HCT116 (cell line): ENCODE data around the gene UBL5. TPM values are rescaled to one million over a fixed set of nuclear protein-coding genes. Genes with fewer than 3 reads are reported as not detected.

Experiments
- ATAC-seq: fragments of 200-7000 bp; cut with Tn5 transposase; 2 replicates; pipeline ENCODE4 v1.9.1; 2020; ENCODE audit warnings: mild to moderate bottlenecking, moderate library complexity
- BruUV-seq: library from RNA; stranded (reverse); fragments of 400-500 nt; replicated peaks from 2 replicates; lab custom pipeline; 2021; lab: Mats Ljungman, UMichigan
- CTCF ChIA-PET: fragments of 300-600 bp; sonication (Branson Sonifier 250); formaldehyde crosslinking; loops from one replicate; lab custom pipeline; 2021; ENCODE audit warnings: antibody characterized with exemption; lab: Charles Lee
- POLR2A ChIA-PET: fragments of 300-600, 350-600 bp; sonication (Branson Sonifier 250); formaldehyde crosslinking; loops from one replicate; lab custom pipeline; 2021; ENCODE audit warnings: antibody characterized with exemption; lab: Charles Lee
- RAD21 ChIA-PET, 2 experiments: fragments of 300-600 bp; sonication (Branson Sonifier 250); formaldehyde crosslinking; loops; one replicate each; lab custom pipeline; 2023; ENCODE audit warnings: low total read pairs in 2 of 2; ENCODE audit not compliant: uncharacterized antibody in 2 of 2, unreplicated experiment in 2 of 2, low non-redundant PET in 1 of 2; lab: Charles Lee
- DNase-seq: peaks from one replicate; pipeline ENCODE4 v3.0.0-alpha.2; 2010; ENCODE audit warnings: low read depth, low spot score
- H2AFZ ChIP-seq: fragments of 200-600 bp; shearing (Covaris generic), sonication (generic); 2 replicates; pipeline ENCODE4 v1.6.1; 2017; ENCODE audit warnings: low read depth, mixed run types, mixed read lengths, antibody characterized with exemption, low read length; ENCODE audit not compliant: poor library complexity, severe bottlenecking
- H3K27ac ChIP-seq: 2 replicates; pipeline ENCODE4 v1.5.1; 2012; ENCODE audit warnings: low read depth, low read length
- H3K27me3 ChIP-seq: fragments of 200-600 bp; sonication (generic); 2 replicates; pipeline ENCODE4 v1.6.1; 2016; ENCODE audit warnings: mixed run types, low read length, mixed read lengths; ENCODE audit not compliant: insufficient read depth
- H3K36me3 ChIP-seq, 2 experiments: fragments of 200-500 bp in 1 of 2; fragments of 200-600 bp in 1 of 2; sonication (Bioruptor generic) in 1 of 2; sonication (generic) in 1 of 2; 2 replicates each; pipeline versions ENCODE4 v1.5.1 to v1.6.1; 2014 to 2016; ENCODE audit warnings: low read length in 2 of 2, inconsistent platforms in 1 of 2, mixed read lengths in 1 of 2, mixed run types in 1 of 2; ENCODE audit not compliant: insufficient read depth in 2 of 2, control insufficient read depth in 1 of 2
- H3K4me1 ChIP-seq, 2 experiments: fragments of 200-600 bp in 1 of 2; sonication (generic) in 1 of 2; 2 replicates each; pipeline versions ENCODE4 v1.5.1 to v1.6.1; 2012 to 2017; ENCODE audit warnings: low read length in 2 of 2, inconsistent platforms in 1 of 2, mild to moderate bottlenecking in 1 of 2, mixed read lengths in 1 of 2, mixed run types in 1 of 2, moderate library complexity in 1 of 2; ENCODE audit not compliant: insufficient read depth in 2 of 2, control insufficient read depth in 1 of 2
- H3K4me2 ChIP-seq: fragments of 200-600 bp; sonication (generic); 2 replicates; pipeline ENCODE4 v1.6.1; 2017; ENCODE audit warnings: mixed run types, low read length, mixed read lengths
- H3K4me3 ChIP-seq, 2 experiments: fragments of 200-600 bp in 1 of 2; sonication (generic) in 1 of 2; replicated peaks in 1 of 2; 2 replicates each; pipeline ENCODE4 v1.5.1; 2011 to 2016; ENCODE audit warnings: low read length in 2 of 2, control low read depth in 1 of 2, low read depth in 1 of 2, mild to moderate bottlenecking in 1 of 2, mixed read lengths in 1 of 2, mixed run types in 1 of 2
- H3K79me2 ChIP-seq: fragments of 200-600 bp; sonication (generic); 2 replicates; pipeline ENCODE4 v1.6.1; 2017; ENCODE audit warnings: mild to moderate bottlenecking, mixed run types, low read length, moderate library complexity, mixed read lengths; ENCODE audit not compliant: insufficient read depth
- H3K9ac ChIP-seq: fragments of 200-600 bp; sonication (generic); 2 replicates; pipeline ENCODE4 v1.6.1; 2016; ENCODE audit warnings: low read length, mixed read lengths
- H3K9me2 ChIP-seq: fragments of 200-600 bp; sonication (generic), shearing (Covaris generic); 2 replicates; pipeline ENCODE4 v1.6.1; 2017; ENCODE audit warnings: mixed run types, mild to moderate bottlenecking, moderate library complexity; ENCODE audit not compliant: insufficient read depth
- H3K9me3 ChIP-seq, 2 experiments: fragments of 200-500 bp in 1 of 2; fragments of 200-600 bp in 1 of 2; sonication (Bioruptor generic) in 1 of 2; sonication (generic) in 1 of 2; 2 replicates each; pipeline ENCODE4 v1.6.1; 2014 to 2017; ENCODE audit warnings: low read length in 2 of 2, mixed read lengths in 2 of 2, inconsistent platforms in 1 of 2, low read depth in 1 of 2, mild to moderate bottlenecking in 1 of 2, mixed run types in 1 of 2, moderate library complexity in 1 of 2; ENCODE audit not compliant: control insufficient read depth in 1 of 2, insufficient read depth in 1 of 2
- H4K20me1 ChIP-seq: fragments of 200-600 bp; sonication (generic), shearing (Covaris generic); 2 replicates; pipeline ENCODE4 v1.6.1; 2017; ENCODE audit warnings: mixed run types, mild to moderate bottlenecking, moderate library complexity; ENCODE audit not compliant: insufficient read depth
- CEBPB ChIP-seq: IDR thresholded peaks from 2 replicates; pipeline ENCODE4 v1.6.1; 2012; ENCODE audit warnings: low read depth
- EGR1 ChIP-seq: IDR thresholded peaks from 2 replicates; pipeline ENCODE4 v1.6.1; 2012; ENCODE audit warnings: low read depth
- ELF1 ChIP-seq: IDR thresholded peaks from 2 replicates; pipeline ENCODE4 v1.6.1; 2012; ENCODE audit warnings: low read depth, borderline replicate concordance
- EZH2phosphoT487 ChIP-seq: fragments of 200-600 bp; IDR thresholded peaks from 2 replicates; pipeline ENCODE4 v1.6.1; 2018; ENCODE audit warnings: antibody characterized with exemption, borderline replicate concordance
- POLR2AphosphoS5 ChIP-seq: IDR thresholded peaks from 2 replicates; pipeline ENCODE4 v1.6.1; 2011; ENCODE audit warnings: mild to moderate bottlenecking, low read depth, low read length, moderate library complexity
- SP1 ChIP-seq: IDR thresholded peaks from 2 replicates; pipeline ENCODE4 v1.6.1; 2012; ENCODE audit warnings: low read depth
- ZFX ChIP-seq: fragments of 450-650 bp; IDR thresholded peaks from 2 replicates; pipeline ENCODE4 v1.6.1; 2017
- intact Hi-C: fragments of 100-400 bp; cut with micrococcal nuclease; formaldehyde crosslinking; loops from 2 replicates; pipeline ENCODE4 v1.10.0; 2022
- total RNA-seq: library from RNA; stranded (reverse); gene quantifications from one replicate; pipeline ENCODE4 v1.2.1, GENCODE V29; 2021; ENCODE audit not compliant: unreplicated experiment
- TF ChIP-seq, protein P1 (sequence below): IDR thresholded peaks from 2 replicates; pipeline ENCODE4 v1.6.1; 2011; ENCODE audit warnings: mild to moderate bottlenecking, low read length, moderate library complexity; ENCODE audit not compliant: insufficient replicate concordance; ENCODE audit errors: extremely low read depth
- TF ChIP-seq, protein P2 (sequence below): IDR thresholded peaks from 2 replicates; pipeline ENCODE4 v1.6.1; 2012; ENCODE audit warnings: low read depth

UBL5 gene
- total RNA-seq, 1 experiment from 2014 or later = 335 TPM

DNA sequence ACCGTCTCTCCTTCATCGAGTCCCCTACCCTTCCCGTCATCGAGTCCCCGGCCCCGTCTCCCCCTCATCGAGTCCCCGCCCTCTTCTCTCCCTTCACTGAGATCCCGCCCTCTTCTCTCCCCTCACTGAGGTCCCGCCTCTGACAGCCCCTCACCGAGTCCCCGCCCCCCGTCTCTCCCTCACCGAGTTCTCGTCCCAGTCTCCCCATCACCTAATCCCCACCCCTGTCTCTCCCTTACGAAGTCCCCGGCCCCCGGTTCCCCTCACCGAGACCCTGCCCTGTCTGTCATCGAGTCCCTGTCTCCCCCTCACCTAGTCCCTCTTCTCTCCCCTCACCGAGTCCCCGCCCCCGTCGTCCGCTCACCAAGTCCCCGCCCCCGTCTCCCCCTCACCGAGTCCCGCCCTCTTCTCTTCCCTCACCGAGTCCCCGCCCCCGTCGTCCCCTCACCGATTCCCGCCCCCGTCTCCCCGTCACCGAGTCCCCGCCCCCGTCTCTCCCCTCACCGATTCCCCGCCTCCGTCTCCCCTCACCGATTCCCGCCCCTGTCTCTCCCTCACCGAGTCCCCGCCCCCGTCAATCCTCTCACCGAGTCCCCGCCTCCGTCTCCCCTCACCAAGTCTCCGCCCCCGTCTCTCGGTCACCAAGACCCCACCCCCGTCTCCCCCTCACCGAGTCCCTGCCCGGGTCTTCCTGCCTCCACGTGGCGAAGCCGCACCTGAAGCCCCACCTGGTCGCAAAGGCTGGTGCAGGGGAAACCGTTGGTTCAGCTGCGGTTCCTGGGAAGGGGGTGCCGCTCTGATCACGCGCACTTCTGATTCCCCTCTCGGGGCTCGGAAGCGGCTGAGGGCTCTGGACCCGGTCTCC lies 35.3 kb upstream of the UBL5 start:
- H3K9me3 ChIP-seq = peaks cover 0 to 4% of the 10 kb centered on the region in 2 experiments; a peak in 2 of 4 replicates
- intact Hi-C loops = loop anchor here (10.0 kb wide), 1 partner anchor 358 kb away; the partner anchor contains the start of gene ZNF266
- H3K27ac ChIP-seq = no peak overlapping the region
- H3K27me3 ChIP-seq = no peaks in the 10 kb centered on the region
- BruUV-seq = no TSS peak
- ChIA-PET RAD21 (no interaction called here), POLR2A (no interaction called here), CTCF (no interaction called here)
- no peaks in the 10 kb centered on the region for H3K36me3 ChIP-seq
- ATAC-seq (no peak), DNase-seq (no peak)
- TF ChIP-seq SP1 (no peak), ELF1 (no peak), POLR2AphosphoS5 (no peak)
- no peak overlapping the region for H3K4me3 ChIP-seq
- no peaks in the 10 kb centered on the region for H3K79me2 ChIP-seq
- no peaks in the 10 kb centered on the region for H4K20me1 ChIP-seq
- no peak overlapping the region for H3K4me2 ChIP-seq
- no peaks in the 10 kb centered on the region for H3K4me1 ChIP-seq
- H3K9me2 ChIP-seq = no peaks in the 10 kb centered on the region
- H3K9ac ChIP-seq = no peak overlapping the region
- H2AFZ ChIP-seq = no peak overlapping the region

DNA sequence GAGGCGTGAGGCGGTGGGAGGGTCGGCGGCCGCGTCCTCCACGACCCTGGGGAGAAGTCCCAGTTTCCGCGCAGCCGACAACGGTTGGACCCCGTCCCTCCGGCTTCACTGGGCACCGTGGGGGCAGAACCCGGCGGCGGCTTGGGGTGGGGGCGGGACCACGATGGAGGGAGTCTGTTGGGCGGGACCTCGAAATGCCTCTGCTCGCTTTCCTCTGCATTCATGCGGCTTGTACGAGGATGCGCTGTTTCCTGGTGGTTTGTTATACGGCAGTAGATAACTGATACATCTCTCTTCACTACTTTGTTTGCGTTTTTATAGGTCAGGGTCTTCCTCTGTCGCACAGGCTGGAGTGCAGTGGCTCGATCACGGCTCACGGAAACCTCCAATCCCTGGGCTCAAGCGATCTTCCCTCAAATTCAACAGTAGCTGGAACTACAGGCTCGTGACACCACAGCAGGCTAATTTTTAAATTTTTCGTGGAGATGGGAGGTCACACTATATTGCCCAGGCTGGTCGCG lies 34.6 kb upstream of the UBL5 start:
- Histone ChIP-seq H3K36me3 (no peaks in the 10 kb centered on the region), H3K27me3 (no peaks in the 10 kb centered on the region), H3K4me1 (no peaks in the 10 kb centered on the region), H3K9me2 (no peaks in the 10 kb centered on the region), H3K4me2 (no peak overlapping the region), H3K9me3 (peaks cover 0 to 4% of the 10 kb centered on the region in 2 experiments; a peak in 2 of 4 replicates), H3K4me3 (no peak overlapping the region), H2AFZ (no peak overlapping the region), H4K20me1 (no peaks in the 10 kb centered on the region), H3K9ac (no peak overlapping the region), H3K27ac (no peak overlapping the region), H3K79me2 (no peaks in the 10 kb centered on the region)
- RAD21 ChIA-PET = no interaction called here
- CTCF ChIA-PET = no interaction called here
- DNase-seq = no peak
- BruUV-seq = no TSS peak
- intact Hi-C loops = loop anchor here (10.0 kb wide), 1 partner anchor 358 kb away; the partner anchor contains the start of gene ZNF266
- ATAC-seq = no peak
- POLR2A ChIA-PET = no interaction called here
- TF ChIP-seq EGR1 (no peak), EZH2phosphoT487 (no peak), CEBPB (no peak), ELF1 (no peak), ZFX (no peak)
- TF ChIP-seq, protein P1, sequence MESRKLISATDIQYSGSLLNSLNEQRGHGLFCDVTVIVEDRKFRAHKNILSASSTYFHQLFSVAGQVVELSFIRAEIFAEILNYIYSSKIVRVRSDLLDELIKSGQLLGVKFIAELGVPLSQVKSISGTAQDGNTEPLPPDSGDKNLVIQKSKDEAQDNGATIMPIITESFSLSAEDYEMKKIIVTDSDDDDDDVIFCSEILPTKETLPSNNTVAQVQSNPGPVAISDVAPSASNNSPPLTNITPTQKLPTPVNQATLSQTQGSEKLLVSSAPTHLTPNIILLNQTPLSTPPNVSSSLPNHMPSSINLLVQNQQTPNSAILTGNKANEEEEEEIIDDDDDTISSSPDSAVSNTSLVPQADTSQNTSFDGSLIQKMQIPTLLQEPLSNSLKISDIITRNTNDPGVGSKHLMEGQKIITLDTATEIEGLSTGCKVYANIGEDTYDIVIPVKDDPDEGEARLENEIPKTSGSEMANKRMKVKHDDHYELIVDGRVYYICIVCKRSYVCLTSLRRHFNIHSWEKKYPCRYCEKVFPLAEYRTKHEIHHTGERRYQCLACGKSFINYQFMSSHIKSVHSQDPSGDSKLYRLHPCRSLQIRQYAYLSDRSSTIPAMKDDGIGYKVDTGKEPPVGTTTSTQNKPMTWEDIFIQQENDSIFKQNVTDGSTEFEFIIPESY = no peak
- TF ChIP-seq, protein P2, sequence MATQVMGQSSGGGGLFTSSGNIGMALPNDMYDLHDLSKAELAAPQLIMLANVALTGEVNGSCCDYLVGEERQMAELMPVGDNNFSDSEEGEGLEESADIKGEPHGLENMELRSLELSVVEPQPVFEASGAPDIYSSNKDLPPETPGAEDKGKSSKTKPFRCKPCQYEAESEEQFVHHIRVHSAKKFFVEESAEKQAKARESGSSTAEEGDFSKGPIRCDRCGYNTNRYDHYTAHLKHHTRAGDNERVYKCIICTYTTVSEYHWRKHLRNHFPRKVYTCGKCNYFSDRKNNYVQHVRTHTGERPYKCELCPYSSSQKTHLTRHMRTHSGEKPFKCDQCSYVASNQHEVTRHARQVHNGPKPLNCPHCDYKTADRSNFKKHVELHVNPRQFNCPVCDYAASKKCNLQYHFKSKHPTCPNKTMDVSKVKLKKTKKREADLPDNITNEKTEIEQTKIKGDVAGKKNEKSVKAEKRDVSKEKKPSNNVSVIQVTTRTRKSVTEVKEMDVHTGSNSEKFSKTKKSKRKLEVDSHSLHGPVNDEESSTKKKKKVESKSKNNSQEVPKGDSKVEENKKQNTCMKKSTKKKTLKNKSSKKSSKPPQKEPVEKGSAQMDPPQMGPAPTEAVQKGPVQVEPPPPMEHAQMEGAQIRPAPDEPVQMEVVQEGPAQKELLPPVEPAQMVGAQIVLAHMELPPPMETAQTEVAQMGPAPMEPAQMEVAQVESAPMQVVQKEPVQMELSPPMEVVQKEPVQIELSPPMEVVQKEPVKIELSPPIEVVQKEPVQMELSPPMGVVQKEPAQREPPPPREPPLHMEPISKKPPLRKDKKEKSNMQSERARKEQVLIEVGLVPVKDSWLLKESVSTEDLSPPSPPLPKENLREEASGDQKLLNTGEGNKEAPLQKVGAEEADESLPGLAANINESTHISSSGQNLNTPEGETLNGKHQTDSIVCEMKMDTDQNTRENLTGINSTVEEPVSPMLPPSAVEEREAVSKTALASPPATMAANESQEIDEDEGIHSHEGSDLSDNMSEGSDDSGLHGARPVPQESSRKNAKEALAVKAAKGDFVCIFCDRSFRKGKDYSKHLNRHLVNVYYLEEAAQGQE = no peak
